ENCODE data around the gene ZFR2.
A peak's percentile ranks its signal among the peaks of the same experiment; 100 is the strongest.

ZFR2 gene

DNA sequence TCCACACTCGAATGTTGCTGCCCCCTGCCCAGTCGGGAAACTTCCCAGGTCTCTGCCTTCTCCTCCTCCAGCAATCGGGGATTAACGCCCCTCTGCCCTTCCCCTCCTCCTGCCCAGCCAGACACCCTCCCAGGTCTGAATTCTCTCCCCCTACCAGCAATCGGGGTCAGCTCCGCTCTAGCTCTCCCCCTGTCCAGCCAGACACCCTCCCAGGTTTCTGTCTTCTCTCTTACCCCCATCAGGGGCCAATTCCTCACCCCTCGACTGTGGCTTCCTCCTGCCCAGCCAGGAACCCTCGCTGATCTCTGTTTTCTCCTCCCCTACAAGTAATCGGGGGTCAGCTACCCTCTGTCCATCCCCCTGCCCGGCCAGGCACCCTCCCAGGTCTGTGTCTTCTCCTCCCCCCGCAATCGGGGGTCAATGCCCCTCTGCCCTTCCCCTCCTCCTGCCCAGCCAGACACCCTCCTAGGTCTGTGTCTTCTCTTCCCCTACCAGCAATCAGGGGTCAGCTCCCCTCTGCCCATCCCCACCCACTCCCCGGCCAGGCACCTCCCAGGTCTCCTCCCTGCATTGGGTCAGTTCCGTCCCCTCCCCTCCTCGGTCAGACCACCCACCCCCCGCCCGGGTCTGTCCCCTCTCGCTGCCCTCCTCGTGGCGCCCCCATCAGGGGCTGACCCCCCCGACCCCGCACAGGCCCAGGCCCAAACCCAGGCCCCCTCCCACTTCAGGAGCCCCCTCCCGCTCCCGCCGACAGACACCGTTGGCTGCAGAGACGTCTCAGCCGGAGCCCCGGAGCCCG is 668 bp downstream of the ZFR2 start:
- no peak for DNase-seq

DNA sequence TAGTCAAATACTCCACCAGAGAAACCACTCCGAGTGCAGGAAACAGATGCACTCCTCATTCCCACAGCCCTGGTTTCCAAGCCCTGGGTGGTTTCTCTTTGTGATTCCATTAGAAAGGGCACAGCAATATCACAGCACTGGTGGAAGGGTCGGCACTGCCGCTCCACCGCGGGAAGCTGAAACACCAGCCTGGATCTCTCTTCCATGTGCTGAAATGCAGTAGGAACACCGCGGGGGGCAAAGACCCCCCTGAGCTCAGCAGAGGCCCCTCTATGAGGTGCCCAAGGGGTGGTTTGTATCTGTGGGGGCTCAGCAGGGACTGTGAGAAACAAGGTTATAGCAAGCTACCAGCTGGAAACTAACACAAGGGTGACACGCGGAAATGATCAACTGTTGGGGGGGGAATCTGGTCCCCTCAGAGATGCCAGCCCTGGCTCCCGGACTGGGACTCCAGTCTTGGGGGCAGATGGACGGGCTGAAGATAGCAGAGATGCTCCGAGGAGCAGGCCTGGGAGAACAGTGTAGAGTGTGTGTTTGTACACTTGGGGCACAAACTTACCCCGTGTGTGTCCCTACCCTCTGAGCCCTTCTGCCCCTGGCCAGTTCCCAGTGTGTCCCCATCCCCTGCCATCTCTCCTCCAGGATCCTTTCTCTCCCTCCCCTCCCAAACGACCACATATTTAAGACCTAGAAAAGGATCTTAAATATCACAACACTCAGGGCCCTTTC is 1.8 kb downstream of the ZFR2 start:
- no peak for DNase-seq

DNA sequence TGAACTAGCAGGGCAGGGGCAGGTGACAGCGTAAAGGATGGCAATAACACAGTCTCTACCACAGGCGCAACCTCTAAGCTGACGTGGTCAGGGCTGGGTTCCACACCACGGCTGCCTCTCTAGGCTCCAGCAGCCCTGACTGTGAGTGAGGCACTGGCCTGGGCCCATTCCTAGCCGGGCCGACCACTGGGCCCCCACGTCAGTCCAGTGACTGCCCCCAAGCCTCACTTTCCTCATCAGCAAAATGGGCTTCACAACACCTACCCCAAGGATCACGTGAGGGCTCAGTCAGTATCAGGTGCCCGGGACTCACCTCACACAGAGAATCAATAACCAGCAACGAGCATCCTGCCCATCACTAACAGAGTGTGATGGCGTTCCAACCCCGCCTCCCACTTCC is 5.2 kb downstream of the ZFR2 start:
- no peak for DNase-seq

DNA sequence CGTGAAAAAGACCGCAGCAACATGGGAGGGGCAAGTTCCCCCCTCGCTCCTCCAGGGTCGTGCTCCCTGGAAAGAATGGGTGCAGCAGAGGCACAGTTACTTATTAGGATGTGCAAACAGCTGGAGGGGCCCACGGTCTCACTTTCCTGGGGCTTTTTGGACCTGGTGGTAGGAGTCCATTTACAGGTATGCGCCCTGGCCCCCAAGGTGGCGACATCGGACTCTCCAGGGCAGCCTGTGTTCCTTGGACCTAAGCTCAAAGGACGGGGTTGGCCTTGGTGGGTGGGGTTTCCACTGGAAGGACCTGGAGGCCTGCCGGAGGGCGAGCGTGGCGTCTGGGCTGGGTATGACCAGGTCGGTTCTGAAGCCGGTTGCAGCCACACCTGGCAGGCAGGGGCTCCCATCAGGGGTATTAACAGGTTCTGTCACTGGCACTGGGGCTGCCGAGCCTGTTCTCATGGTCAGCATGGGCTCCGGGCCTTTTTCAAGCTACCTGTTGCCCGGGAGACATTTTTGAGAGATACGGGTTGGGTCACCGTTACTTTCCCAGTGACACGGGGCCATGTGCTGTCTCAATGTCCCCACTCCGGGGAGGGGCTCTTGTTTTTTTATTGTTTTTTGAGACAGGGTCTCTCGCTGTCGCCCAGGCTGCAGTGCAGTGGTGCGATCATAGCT is 5.9 kb downstream of the ZFR2 start:
- DNase-seq, result no peak

DNA sequence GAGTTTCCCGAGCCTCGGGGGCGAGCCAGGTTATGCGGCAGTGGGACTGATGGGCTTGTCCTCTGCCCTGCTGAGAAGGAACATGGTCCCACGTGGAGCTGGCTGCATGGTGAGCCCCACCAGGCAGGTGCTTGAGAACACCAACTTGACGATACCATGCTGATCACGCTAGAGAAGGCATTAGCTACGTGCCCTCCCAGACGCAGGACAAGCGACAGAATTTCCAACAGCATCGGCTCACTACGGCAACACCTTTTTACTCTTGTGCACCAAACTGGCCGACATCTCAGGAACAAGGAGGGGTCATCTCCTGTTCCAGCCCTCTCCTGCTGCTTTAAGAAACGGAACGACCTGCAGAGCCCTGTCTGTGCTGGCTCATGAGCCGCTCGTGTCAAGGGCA is 8.3 kb downstream of the ZFR2 start:
- no peak for DNase-seq

DNA sequence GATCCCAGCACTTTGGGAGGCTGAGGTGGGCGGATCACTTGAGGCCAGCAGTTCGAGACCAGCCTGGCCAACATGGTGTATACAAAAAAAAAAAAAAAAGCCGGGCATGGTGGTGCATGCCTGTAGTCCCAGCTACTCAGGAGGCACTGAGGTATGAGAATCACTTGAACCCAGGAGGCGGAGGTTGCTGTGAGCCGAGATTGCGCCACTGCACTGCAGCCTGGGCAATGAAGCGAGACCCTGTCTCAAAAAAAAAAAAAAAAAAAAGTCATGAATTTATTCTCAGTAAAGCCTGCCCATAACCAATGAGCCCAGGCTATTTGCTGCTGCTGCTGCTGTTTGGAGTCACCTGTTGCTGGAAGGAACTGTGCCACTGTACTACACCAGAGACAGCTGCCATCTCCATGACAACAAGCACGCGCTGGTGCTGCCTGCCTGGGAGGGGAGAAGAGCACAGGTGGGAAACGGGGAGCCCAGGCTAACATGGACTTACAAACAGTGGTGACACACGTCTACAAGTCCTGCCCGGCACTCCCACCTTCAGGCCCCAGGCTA is 11.3 kb downstream of the ZFR2 start:
- DNase-seq, result no peak

DNA sequence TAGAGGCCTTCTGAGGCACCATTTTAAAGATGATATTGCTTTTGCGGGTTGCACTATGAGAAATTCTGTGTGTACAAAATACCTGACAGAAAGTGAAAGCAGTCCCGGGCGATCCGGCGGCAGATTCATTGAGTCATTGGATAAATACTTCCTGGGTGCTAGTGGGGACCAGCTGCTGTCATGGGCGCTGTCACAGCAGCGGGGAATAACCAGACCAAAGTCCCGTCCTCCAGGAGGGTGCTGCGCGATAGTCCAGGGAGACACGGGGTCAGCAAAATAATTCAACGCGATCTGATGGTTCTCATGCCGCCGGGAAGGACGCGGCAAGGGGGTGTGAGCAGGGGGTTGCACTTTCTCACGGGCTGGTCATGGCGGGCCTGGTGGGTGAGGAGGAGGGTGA is 13.5 kb downstream of the ZFR2 start:
- no peak for DNase-seq

DNA sequence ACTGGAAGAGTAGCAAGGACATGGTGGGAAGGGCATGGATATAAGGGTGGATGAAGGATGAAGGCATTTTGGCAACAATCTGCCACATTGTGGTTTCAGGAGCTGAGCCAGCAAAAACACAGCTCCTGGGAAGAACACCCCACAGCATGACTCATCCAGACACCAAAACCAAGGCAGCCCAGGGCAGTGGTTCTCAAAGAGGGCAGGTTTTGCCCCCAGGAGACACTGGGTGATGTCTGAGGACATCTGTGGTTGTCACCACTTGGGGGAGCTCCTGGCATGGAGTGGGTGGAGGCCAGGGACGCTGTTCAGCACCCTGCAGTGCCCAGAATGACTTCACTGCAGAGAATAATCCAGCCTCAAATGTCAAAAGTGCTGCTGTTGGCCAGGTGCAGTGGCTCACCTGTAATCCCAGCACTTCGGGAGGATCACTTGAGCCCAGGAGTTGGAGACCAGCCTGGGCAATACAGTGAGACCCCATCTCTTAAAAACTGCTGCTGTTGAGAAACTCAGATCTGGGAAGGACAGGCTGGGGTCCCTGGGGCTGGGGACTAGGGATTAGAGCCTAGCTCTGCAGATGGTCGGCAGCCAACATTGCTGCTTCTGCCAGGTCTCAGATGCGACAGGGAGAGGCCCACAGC is 16.1 kb downstream of the ZFR2 start:
- DNase-seq, result peak; percentile 25 to 27

DNA sequence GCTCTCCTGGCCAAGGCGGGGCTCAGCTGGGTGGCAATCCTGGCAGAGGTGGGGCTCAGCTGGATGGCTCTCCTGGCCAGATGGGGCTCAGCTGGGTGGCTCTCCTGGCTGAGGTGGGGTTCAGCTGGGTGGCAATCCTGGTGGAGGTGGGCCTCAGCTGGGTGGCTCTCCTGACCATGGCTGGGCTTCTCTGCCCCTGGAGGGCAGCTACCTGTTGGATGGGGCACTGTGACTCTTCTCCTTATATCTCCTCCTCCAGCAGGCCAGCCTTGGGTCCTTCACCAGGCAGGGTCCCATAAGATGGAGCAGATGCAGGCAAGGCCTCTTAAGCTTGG is 16.7 kb downstream of the ZFR2 start:
- DNase-seq, result no peak

DNA sequence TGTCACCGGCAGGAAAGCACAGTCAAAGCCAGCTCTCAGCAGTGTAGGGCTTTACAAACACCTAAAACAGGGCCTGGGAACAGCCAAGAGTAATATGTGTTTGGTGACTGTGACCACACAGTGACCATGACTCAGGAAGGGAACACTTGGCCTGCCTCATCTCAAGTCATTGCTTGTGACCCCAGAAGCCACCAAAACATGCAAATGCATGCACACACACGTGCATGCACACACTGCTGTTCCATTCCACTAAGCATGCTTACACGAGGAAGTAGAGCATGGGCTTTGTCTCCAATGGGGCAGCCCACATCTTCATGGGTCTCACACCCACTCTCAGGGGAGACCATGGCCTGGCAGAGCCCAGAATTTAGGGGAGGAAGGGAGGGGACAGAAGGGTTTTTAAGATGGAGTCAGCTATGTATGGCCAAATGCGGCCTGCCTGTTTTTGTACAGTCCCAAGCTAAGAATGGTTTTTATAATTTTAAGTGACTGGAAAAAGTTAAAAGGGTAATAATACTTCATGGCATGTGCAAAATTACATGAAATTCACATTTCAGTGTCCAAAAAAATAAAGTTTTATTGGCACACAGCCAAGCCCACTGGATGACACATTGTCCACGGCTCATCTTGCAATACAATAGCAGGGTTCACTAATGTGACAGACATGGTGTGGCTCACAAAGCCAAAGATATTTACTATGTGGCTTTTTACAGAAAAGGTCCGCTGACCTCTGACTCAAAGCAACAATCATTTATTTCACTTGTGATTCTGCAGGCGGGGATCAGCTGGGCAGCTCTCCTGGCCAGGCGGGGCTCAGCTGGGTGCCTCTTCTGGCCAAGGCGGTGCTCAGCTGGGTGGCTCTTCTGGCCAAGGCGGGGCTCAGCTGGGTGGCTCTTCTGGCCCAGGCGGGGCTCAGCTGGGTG is 17.3 kb downstream of the ZFR2 start:
- no peak for DNase-seq

DNA sequence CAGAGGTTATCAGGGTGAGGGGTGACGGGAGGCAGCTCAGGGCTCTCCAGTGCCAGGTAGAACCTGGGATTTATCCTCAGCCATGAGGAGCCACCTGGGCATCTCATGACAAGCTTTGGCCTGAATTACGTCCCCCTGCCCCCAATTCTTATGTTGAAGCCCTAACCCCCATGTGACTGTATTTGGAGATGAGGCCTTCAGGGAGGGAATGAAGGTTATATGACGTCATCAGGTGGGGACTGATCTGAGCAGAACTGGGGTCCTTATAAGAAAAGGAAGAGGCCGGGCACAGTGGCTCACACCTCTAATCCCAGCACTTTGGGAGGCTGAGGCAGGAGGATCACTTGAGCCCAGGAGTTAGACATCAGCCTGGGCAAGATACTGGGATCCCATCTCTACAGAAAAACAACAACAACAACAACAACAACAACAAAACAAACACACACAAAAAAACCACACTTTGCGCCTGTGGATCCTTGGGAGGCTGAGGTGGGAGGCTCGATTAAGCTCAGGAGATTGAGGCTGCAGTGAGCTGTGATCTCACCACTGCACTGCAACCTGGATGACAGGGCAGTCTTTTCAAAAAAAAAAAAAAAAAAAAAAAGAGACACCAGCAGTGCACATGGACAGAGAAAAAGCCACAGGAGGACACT is 18.4 kb downstream of the ZFR2 start:
- no peak for DNase-seq

DNA sequence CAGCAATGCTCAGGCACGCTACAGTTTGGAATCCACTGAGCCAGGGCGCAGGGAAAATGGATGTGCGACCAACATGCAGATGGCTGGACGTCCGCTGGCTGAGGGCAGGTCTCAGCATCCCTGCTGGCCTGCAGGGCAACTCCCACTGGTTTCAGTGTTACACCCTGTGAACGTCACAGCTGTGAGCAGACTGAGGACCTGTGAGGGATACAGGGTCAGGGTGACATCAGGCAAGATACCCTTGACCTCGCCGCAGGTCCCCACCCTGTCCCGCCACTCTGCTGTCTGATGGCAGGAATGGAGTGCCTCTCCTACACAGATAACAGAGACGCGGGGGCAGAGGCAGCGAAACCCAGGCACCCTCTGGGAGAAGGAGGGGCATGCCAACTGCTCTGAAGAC is 19.1 kb downstream of the ZFR2 start:
- DNase-seq, result no peak

DNA sequence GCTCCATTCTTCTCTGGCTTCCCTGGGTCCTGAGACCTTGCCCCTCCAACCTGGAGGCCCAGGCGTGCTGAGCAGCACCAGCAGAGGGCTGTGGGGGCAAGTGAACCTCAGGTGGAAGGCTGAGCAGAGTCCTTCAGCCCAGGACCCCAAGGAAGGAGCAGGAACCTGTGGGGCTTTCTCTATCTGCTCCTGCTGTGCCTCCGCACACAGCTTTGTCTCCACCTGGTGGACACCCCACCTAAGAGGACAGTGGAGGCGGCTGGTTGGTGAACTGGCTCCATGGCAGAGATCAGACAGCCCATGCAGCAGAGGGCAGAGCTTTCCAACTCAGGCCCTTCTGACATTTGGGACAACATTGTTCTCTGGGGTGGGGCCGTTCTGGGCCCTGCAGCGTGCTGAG is 19.7 kb downstream of the ZFR2 start:
- DNase-seq, result peak; percentile 15 to 24

DNA sequence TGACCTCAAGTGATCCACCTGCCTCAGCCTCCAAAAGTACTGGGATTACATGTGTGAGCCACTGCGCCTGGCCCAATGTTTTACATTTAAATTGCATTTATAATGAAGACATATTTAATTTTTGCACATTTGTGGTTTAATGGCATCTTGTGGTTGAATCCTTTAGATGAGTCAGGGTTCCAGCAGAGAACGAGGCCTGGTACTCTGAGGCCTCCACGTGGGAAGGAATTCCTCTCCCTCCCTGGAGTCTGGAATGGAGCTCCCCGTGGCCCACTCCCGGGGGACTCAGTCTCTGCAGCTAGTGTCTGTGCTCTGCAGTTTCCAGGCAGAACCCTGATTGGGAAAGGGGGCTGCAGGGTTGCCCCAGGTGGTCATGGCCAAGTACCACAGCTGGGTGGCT is 24.2 kb downstream of the ZFR2 start:
- no peak for DNase-seq

DNA sequence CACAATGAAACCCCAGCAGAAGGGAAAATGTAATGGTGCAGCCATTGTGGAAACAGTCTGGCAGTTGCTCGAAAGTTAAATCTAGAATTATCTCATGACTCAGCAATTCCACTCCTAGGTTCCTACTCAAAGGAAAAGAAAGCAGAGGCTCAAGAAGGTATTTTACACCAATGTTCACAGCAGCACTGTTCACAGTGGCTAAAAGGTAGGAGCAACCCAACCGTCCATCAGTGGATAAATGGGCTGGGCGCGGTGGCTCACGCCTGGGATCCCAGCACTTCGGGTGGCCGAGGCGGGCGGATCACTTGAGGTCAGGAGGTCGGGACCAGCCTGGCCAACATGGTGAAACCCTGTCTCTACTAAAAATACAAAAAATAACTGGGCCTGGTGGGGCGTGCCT is 25.9 kb downstream of the ZFR2 start:
- no peak for DNase-seq

DNA sequence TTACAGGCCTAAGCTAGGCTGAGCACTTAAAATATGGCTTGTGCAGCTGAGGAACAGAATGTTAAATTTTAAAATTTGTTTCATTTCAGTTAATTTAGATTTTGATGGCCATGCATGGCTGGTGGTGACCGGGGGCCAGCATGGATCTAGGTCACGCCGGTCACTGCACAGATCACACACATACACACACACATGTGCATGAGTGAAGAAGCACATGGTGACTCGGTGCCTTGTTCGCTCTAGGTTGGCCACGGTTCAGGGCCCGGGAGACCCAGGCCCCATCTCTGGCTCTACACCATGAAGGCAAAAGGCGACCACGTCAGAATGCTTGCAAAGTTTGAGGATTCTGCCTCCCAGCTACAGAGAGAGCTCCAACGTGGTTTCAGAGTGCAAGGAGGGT is 28.0 kb downstream of the ZFR2 start:
- DNase-seq, result no peak

DNA sequence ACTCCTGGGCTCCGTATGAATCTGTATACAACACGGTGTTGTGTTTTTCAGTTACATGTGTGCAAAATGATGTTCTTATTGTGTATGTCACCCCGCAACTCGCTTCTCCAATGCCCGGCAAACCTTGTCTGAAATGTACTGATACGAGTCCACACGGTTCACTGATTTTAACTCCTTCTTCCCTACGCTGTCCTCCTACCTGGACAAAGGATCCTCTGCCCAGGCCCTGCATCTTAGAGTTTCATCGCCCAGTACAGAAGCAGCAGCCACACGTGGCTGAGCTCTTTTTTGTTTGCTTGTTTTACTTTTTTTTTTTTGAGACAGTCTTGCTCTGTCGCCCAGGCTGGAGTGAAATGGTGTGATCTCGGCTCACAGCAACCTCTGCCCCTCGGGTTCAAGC is 28.9 kb downstream of the ZFR2 start:
- DNase-seq, result no peak

DNA sequence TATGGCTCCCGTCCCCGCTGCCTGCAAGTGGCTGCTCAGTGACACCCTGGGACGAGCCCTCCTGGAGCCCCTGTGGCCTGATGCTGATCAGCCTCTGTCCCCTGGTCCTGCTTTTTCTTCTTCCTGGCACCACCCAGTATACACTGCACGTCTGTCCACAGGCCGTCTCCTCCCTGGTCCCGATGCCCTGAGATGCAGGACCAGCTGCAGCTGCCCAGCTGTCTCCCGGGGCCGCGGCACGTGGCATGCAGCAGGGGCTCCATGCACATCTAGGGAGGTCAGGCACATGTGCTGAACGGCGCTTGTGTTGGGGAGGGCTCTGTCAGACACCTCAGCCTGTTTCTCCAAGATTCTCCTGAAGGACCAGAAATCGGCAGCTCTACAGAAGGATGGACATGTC is 30.2 kb downstream of the ZFR2 start:
- no peak for DNase-seq

DNA sequence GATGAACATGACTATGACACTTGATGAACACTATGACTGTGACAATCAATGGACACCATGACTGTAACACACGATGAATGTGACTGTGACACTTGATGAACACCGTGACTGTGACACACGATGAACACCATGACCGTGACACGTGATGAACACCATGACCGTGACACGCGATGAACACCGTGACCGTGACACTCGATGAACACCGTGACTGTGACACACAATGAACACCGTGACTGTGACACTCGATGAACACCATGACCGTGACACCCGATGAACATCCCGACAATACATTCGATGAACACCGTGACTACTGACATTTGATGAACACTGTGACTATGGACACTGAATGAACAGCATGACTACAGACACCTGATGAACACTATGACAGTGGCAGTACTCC is 30.9 kb downstream of the ZFR2 start:
- no peak for DNase-seq

DNA sequence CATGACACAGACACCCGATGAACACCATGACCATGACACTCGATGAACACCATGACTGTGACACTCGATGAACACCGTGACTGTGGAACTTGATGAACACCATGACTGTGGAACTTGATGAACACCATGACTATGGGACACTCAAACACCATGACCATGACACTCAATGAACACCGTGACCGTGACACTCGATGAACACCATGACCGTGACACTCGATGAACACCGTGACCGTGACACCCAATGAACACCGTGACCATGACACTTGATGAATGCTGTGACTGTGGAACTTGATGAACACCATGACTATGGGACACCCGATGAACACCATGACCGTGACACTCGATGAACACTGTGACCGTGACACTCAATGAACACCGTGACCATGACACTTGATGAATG is 31.5 kb downstream of the ZFR2 start:
- DNase-seq, result no peak

DNA sequence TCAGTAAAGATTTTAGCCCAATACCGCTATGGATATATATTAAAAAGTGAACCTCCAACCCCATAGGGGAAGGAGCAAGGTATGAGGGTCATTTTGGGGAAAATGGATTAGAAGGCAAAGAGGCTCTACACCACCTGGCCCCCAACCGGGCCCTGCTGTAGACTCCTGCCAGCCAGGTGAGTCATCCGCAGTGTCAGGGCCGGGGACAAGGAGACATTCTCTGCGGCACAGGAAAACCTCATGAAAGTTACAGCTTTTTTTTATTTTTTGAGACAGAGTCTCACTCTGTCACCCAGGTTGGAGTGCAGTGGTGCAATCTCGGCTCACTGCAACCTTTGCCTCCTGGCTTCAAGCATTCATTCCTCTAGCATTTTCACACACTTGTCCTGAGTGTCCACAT is 32.0 kb downstream of the ZFR2 start:
- DNase-seq, result no peak

DNA sequence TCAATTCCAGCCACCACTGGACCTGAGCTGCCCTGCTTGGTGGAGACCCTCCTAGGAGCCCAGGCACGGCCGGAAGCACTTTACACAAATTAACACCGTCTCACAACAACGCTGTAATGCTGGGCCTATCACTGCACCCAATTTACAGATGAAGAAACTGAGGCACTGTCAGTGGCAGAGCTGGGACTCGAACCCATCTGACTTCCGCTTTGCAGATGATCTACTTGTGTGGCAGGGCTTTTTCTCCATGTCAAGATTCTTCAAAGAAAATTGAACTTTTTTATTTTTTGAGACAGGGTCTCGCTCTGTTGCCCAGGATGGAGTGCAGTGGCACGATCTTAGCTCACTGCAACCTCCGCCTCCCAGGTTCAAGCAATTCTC is 33.8 kb downstream of the ZFR2 start:
- DNase-seq, result no peak
